HG02970 (cell line): ENCODE data around the gene CDKN1C.

ENCODE experiments used
- ATAC-seq: cut with Tn5 transposase; IDR thresholded peaks from one replicate; pipeline ENCODE4 v1.9.1; 2021; ENCODE audit warnings: mild to moderate bottlenecking, moderate library complexity, moderate number of reproducible peaks; ENCODE audit not compliant: unreplicated experiment, low FRiP score

CDKN1C gene

DNA sequence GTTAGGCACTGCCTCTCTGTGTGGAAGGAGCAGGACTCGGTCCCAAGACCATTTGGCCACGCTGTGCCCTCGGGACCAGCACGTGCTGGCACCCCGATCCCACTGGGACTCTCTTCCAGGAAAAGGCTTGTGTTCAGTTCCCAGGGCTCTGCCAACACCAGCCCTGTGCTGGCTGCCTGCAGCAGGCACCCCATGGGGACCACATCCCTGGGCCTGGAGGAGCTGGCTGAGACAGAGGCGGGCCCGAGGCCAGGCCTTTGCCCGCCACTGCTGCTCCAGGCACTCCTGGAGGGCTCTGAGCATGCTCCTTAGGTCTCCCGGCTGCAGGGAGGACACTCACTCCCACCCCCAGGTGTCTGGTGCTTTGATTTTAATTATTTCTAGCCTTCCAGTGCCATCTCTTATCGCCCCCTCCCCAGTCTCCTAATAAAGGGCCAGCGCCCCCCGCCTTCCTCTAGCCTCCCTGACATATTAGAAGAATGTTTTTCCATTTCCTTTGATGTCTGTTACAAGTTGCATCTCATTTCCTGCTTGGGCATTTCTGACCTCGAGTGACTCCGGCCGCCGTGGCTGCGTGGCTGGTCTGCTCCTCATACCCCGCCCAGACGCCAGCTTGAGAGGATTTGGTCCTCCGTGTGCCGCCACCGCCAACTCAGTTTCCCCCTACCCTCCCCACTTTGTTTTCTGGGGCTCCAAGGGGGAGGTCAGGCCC, 14.4 kb downstream of the CDKN1C start:
- ATAC-seq, result no peak

DNA sequence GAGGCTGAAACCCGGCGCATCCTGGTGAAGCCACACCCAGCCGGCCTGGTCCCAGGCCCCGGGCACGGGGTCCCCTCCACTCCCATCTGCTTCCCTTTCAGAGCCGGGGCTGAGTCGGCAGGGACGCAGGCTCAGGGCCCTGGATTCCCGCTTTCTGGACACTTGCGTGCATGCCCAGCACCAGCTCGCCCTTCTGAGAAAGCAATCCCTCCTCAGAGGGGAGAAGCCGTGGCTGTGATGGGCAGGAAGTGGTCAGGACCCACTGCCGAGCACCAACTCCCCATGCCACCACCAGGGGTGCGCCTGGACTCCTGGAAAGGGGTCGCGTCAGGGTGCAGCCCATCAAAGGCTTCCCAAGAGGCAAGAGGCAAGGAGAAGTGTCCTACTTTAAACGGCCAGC, 15.1 kb downstream of the CDKN1C start:
- no peak for ATAC-seq

DNA sequence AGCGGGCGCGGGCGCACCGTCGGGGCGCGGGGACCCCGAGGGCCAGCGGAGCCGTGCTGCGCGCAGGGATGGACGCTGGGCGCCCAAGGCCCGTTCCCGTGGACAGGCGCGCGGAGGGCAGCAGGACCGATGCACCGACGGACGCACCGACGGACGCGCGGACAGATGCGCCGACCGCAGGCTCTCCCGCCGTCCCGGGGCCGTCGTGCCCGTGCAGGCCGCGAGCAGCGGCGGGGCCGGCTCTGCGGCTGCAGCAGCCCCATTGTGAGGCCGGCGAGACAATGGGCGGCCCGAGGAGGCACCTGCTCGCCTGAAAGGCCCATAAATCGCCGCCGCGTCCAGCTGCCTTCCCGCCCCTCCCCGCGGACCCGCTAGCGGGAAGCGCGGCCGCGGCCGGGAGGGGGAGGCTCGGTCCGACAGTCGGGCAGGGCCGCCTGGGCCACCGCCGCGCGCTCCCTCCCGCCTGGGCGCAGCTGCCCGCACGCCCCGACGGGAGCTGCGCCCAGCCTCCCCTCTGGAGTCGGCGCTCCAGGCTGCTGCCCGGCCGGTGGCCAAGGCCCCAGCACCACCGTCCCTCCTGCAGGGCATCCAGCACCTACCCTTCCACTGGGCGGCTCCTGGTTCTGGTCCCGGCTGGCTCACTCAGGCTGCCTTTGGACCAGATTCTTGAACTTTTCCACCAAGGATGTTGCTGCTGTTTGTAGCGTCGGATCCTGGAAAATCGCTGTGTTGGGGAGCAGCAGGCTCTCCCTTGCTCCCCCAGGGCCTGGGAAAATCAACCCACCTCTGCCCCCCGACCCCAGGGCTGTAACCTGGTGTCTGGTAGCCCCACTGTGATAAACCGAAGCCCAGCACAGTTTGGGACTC, 15.8 kb downstream of the CDKN1C start:
- ATAC-seq, result no peak

DNA sequence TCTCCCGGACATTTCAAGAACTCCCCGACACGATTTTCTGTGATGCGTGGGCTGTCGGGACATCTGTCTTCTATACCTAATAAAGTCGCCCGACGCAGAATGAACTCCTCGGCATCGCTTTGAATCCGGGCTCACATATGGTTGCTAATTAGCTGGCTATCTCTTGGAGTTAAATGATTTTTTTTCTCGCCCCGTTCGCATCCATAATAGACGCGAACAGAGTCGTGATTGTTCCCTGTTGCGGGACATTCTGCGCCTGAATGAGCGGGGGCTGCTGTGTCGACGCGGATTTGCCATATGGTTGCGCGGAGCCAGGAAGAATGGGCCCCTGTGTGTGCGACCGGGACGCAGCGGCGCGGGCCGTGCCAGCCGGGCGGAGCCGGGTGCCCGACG, 16.4 kb downstream of the CDKN1C start:
- ATAC-seq, result no peak

DNA sequence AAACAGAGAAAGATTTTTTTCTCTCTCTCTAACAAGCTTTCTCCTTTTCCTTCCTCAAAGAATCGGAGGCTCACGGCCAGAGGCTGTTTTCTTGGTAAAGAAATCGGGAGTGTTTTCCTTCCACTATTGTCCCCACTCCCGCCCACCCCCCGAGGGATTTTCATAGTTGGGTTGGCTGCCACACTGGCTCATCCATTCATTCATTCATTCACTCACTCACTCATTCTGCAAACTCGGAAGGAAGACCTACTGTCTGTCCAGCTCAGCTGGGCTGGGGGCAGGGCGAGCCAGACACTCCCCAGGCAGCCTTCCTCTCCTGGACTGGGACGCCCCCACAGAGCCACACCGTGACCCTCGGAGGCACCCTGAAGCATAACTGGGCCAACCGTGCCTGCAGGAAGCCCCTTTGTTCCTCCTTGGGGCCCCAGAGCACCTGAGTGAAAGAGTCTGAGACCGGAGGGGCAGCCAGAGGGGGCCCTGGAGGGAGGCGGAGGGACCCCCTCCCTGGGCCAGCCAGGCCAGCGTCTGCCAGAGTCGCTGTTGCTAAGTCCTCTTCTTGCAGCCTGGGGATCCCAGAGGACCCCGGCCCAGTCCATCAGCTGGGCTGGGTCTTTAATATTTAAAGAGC, 17.0 kb downstream of the CDKN1C start:
- no peak for ATAC-seq

DNA sequence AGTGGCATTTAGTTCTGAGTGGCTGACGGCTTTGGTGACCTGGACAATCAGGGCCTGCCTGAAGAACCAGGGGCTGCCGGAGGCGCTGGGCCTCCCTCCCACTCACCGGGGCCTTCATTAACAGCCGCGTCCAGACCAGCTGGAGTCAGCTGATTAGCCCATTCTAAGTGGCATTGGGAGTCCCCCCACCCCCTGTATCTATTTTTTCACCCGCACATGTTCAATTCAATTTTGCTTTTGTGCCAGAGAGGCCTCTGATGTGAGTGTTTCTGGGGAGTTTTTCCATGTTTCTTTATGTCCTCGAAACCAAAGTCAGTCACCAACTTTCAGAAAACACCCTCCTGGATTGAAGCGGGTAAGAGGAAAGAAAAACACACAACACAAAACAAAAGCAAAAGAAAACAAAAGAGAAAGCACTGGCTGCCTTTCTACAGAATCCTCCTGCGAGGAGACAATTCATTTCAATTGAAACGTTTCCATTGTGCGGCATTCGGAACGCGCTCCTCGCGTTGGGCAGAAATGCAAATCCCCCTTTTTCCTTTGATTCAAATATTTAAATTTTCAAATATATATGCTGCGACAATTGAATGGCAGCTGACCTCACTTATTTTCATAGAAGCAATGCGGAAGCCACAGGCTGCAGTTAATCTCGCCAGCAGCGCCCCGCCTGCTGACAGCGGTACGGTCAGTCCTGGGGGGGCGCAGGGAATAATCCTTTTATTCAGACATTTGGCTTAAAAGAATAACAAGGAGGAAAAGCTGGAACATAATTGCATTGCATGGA, 17.7 kb downstream of the CDKN1C start:
- ATAC-seq, result no peak

DNA sequence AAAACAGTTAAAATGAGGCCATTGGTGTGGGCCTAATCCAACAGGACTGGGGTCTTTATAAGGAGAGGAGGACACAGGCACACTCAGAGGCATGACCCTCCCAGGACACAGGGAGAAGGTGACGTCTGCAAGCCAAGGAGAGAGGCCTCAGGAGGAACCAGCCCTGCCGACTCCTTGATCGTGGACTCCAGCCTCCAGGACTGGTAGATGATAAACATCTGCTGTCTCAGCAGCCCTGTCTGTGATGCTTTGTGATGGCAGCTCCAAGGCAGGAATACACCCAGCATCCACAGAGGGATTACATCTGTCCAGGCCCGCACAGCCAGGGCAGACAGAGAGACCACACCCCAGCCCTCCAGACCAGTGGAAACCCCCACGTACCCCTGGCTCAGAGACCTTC, 18.4 kb downstream of the CDKN1C start:
- ATAC-seq, result no peak

DNA sequence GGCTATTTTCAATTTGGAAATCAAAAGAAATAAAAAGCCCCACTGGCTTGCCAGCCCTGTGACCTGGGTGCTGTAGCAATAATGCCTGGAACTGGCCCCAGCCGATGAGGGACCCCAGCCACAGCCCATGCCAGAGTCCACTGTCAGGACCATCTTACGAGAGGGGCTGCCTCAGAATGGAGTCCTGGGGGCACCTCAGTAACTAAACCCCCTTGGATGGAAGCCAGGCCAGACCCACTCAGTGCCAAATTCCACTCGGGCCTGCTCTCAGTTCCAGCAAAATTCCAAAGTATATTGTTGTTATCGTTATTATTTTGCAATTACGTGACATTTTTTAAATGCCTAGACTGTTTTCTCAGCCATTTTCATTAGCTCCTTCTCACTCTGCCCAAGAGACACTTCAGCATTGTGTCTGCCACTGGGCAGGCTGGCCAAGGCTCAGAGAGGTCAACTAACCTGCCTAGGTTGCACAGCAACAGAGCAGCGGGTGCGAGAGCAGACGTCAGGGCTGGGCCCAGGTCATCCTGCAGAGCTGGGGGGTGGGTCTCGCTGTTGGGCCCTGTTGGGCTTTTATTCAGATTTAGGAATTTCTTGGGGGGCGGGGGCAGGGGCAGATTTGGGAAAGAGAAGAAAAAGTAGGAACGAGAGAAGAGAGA, 19.5 kb downstream of the CDKN1C start:
- ATAC-seq, result no peak

DNA sequence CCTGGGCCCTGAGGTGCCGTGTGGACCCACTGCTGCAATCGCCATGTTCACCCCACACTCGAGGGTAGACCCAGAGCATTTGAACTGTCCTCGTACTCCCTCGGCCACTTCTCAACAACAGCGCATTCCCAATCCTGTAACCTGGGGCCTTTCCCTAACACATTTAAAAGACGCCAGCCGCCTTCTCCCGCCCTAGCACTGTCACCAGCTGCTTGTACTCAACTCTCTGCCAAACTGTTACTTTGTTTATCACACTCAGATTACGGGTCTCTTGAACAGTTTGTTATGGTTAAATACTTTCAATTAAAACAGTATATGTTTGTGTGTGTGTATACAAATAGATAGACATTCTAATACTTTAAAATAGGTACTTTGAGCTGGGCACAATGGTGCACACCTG, 20.7 kb downstream of the CDKN1C start:
- ATAC-seq, result no peak

DNA sequence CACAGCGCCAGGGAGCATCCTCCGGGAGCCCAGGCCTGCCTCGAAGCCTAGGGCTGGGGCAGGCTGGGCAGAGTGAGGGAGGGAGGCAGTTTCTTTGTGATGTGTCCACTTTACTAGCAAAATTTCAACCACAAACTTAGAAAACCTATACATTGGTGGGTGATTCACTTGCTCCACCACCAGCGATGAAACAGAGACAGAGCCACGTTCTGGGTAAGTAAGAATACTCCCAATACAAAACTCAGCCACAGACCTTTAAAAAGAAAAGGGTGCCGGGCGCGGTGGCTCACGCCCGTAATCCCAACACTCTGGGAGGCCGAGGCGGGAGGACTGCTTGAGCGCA, 22.3 kb downstream of the CDKN1C start:
- no peak for ATAC-seq

DNA sequence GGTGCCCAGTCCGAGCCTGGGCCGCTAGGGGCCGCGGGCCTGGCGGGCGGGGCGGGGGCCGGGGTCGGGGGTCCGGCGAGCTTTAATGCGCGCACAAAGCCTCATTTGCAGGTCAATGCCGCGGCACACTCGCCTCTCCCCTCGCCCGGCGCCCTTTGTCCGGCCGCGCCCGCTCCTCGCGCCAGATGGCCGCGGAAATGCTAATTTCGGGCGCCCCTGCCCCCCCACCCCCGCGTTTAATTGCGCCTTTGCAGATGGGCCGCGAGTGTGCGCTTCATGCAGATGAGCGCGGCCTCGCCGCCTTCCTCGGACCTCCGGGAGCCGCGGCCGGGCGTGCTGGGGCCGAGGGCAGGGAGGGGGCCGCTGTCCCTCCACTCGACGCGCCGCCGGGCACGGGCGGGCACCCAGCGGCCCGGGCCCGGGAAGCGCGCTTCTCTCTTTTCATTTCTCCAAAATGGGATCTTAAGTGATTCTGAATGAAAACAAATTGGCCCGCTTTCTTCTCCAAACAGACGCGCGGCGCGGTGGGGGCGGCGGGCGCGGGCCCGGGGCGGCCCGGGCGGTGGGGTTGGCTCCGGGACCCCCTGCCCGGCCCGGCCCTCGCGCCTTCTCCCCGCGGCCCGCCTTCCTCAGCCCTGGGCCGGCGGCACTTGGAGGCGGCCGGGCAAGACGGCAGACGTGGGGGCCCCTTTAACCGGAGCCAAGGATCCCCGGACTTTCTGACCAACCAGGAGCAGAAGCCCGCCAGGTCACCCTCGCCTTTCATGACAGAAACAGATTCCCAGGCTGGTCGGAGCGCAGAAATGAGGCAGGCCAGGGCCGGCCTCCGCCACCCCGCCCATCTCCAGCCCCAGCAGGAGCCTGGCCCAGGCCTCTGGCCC, 22.9 kb downstream of the CDKN1C start:
- ATAC-seq, result no peak

DNA sequence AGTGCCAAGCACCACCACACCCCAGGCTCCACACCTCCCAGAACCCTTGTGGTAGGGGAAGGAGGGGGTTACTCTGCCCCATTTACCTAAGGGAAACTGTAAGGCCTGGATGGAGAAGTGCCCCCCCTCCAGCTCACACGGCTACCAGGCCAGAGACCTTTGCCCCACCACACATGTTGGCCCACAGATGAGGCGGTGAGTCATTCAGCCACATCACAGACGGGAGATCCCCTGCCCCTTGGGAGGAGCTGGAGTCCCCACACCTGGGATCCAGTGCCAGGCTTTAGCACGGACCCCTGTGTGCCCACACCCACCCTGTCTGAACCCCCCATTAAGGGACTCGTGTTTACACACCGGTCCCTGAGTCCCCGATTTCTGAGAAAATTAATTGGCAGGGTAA, 24.9 kb downstream of the CDKN1C start:
- ATAC-seq, result no peak

DNA sequence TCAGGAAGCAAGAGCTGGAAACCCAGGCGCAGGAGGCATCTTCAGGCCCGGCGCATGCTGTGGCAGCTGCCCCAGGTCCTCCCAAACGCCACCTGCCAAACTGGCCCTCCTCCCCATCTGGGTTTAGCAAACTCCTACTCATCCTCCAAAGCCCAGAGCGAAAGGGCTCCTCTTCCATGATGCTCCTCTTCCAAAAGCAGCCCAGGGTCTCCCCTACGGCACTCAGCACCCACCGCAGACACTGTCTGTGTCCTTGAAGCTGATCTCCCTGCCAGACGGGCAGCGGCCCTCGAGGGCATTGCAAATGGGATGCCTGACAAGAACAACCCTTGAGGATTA, 25.9 kb downstream of the CDKN1C start:
- ATAC-seq, result no peak

DNA sequence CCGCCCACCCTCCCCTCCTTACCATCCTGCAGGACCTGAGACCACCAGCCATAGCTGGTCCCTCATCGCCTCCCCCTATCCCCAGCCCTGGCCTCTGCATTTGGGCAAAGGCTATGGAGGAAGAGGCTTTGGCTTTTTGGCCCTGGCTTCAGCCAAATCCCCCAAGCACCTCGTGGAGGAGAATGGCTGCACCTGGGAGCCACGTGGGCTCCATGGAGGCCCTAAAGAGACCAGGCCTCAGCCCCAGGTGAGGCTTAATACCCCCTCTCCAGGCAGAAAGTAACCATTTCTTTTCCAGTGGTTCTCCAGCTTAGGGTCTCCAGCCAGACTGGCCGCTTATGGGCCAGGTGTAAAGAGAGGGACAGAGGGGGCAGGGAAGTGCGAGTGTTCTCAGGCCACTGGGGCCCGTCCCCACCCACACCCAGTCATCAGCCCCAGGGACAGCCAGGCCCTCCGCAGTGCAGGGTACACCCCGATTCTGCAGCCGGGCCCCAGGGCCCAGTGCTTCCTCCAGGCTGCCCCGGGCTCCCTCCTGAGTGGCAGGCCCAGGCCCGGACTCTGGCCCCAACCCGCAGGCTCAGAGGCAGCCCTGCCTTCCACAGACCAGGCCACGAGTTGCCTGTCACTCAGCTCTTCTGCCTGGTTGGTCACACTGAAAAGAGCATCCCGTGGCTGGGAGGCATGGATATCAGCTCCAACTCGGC, 26.4 kb downstream of the CDKN1C start:
- ATAC-seq, result no peak

DNA sequence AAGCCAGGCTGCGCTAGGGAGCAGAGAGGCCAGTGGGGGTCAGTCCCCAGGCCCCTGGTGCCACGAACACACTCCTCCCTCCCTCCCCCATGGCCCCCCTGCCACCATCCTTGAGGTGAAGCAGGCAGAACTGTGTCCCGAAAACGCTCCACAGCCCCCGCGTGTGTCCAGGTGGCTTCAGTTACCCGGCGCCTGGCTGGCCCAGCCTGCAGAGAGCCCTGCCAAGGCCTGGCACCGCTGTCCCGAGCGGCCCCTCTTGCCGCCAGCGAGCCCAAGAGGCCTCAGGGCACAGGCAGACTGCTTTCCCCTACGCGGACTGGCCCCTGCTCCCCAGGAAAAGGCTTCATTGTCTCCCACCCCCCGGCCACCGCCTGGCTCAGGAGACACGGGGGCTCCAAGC, 27.7 kb downstream of the CDKN1C start:
- ATAC-seq, result no peak

DNA sequence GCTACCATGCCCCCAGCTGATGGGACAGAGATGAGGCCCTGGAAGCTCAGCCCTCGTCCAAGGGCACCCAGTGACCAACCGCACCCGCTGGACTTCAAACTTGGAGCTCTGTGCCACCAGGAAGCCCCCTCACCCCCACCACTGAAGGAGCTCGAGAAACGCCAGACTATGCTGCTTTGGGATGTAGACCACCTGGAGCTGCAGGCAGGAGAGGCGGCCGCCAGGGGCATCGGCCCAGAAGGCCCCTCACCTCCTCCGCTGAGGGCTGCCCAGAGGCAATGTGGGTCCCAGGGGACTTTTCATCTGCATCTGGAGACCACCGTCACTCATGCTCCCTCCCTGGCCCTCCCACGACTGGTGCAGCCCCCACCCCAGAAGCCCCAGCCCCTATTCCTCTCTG, 28.3 kb downstream of the CDKN1C start:
- ATAC-seq, result no peak

DNA sequence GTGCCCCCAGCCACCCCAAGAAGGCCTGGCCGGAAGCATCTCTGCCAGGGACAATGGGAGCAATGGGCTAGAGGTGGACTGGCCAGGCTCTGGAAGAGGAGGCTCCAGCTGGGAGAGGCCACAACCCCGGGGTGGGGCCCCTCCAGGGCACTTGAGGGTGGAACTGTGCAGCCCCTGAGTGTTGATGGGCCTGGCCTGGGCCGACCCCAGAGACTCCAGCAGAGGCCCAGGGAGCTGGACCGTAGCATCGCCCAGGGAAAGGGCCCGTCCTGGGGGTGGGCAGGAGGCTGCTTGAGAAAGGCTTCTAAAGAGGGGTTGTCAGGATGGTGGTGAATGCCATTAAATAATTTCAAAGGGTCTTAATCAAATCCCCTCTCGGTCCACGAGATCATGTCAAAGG, 30.4 kb downstream of the CDKN1C start:
- ATAC-seq, result no peak

DNA sequence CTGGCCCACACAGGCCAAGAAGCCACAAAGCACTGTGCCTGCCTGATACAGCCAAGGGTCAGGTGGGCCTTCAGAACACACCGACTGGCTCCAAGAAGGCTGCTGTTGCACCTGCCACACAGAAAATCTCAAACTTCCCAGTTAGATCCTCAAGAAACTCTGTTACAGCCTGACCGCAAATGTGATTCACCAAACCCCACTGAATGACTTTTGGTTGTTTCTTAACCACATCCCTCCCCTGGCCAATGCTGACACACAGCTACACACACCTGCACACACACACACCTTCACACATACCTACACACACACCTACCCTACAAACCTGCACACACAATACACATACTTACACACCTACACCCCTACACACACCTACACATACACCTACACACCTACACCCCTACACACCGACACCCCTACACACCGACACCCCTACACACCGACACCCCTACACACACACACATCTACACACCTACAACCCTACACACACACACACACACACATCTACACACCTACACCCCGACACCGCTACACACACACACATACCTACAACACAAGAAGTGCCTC, 31.5 kb downstream of the CDKN1C start:
- ATAC-seq, result no peak

DNA sequence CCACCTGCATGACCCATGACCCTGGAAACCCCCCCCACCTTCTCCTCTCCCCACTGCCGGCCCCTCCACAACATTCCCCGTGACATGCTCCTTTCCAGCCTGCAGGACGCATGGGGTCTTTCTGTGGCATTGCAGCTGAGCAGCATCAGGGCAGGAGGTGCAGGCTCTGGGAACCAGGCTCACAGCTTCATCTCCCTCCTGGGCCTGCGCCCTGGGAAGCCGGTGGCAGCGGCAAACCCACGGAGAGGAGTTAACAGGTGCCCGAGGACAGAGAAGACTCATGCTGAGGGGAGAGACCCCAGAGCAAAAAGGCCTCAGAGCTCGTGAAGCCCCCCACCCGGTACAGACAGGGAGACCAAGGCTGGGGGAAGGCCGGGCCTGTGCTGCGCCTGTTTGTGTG, 32.2 kb downstream of the CDKN1C start:
- ATAC-seq, result no peak
